PC-3 (cell line): Measurements from ENCODE around the gene ANKS1B.

Experiments
- EZH2 ChIP-seq: fragments of 300-600 bp; sonication (generic); IDR thresholded peaks from one replicate; pipeline ENCODE4 v1.6.1; 2017; ENCODE audit warnings: antibody characterized with exemption, mild to moderate bottlenecking, low read length; ENCODE audit not compliant: unreplicated experiment
- EZH2phosphoT487 ChIP-seq: fragments of 300-600 bp; sonication (generic); IDR thresholded peaks from 2 replicates; pipeline ENCODE4 v1.6.1; 2018; ENCODE audit warnings: mild to moderate bottlenecking, antibody characterized with exemption, low read length, borderline replicate concordance
- TF ChIP-seq, protein P1 (sequence below): fragments of 300-600 bp; sonication (generic); conservative IDR thresholded peaks from 2 replicates; pipeline ENCODE4 v1.5.1; 2017; ENCODE audit warnings: antibody characterized with exemption, low read depth, mild to moderate bottlenecking, low read length

DNA sequence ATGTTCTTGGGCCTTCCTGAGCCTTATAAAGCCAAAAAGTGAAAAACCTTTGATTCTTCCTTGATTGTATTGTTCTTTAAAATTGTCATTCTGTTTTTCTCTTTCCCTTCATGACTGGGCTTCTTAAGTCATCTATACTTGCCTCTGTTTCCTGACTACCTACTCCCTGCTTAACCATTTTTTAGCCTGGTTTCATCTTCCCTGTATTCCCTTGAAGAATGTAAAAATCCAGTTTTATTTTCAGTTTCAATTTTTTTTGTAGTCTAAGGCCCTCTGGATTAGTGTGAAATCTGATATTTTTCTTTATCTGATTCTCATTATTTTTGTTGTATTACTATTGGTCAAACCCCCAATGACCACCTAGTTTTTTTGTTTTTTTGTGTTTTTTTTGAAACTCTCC lies 1293.4 kb downstream of the ANKS1B start:
- TF ChIP-seq, protein P1, sequence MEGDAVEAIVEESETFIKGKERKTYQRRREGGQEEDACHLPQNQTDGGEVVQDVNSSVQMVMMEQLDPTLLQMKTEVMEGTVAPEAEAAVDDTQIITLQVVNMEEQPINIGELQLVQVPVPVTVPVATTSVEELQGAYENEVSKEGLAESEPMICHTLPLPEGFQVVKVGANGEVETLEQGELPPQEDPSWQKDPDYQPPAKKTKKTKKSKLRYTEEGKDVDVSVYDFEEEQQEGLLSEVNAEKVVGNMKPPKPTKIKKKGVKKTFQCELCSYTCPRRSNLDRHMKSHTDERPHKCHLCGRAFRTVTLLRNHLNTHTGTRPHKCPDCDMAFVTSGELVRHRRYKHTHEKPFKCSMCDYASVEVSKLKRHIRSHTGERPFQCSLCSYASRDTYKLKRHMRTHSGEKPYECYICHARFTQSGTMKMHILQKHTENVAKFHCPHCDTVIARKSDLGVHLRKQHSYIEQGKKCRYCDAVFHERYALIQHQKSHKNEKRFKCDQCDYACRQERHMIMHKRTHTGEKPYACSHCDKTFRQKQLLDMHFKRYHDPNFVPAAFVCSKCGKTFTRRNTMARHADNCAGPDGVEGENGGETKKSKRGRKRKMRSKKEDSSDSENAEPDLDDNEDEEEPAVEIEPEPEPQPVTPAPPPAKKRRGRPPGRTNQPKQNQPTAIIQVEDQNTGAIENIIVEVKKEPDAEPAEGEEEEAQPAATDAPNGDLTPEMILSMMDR, result no peak
- TF ChIP-seq EZH2phosphoT487 (no peak), EZH2 (no peak)
